ENCODE results near the gene SHISAL1.

The SHISAL1 gene

GRCh38 chr22:44305888-44306287 lies 6.9 kb downstream of the SHISAL1 start:
- H3K27me3 ChIP-seq (ENCODE audit: insufficient read depth, low read length), result no peaks in the 10 kb centered on the region
- H2AFZ ChIP-seq (ENCODE audit: insufficient read depth, low read length, poor library complexity), result no peak overlapping the region
- H3K79me1 ChIP-seq (ENCODE audit: low read length), result no peaks in the 10 kb centered on the region
- H3K9ac ChIP-seq (ENCODE audit: low read length), result no peak overlapping the region
- H3K4me3 ChIP-seq (ENCODE audit: low read depth, low read length), result no peak overlapping the region
- no peak overlapping the region for H4K91ac ChIP-seq (ENCODE audit: low read depth, low read length)
- no peak overlapping the region for H2BK12ac ChIP-seq (ENCODE audit: low read length)
- H3K4me2 ChIP-seq (ENCODE audit: low read length), result no peak overlapping the region
- no peaks in the 10 kb centered on the region for H3K79me2 ChIP-seq (ENCODE audit: control insufficient read depth, insufficient read depth, low read length, poor library complexity)
- no peaks in the 10 kb centered on the region for H3K36me3 ChIP-seq (ENCODE audit: control insufficient read depth in 1 of 2, insufficient read depth in 2 of 2, low read length in 2 of 2)
- H3K9me3 ChIP-seq (ENCODE audit: insufficient read depth, low read depth, low read length), result peaks cover 2% of the 10 kb centered on the region
- H4K12ac ChIP-seq (ENCODE audit: low read depth, low read length), result no peak overlapping the region
- H2BK120ac ChIP-seq (ENCODE audit: insufficient read depth, low read length, poor library complexity), result no peak overlapping the region
- H3K18ac ChIP-seq (ENCODE audit: low read length), result no peak overlapping the region
- no CpG with 5 or more reads among the region's 10 CpGs for WGBS (ENCODE audit: extremely low coverage, insufficient coverage, insufficient read length)
- H3K4ac ChIP-seq (ENCODE audit: low read depth, low read length), result no peak overlapping the region
- H3K14ac ChIP-seq (ENCODE audit: low read length), result no peak overlapping the region
- H3K27ac ChIP-seq (ENCODE audit: low read depth, low read length), result no peak overlapping the region
- H4K8ac ChIP-seq (ENCODE audit: low read depth, low read length), result no peak overlapping the region
- no peak overlapping the region for H3K23ac ChIP-seq (ENCODE audit: low read length)
- no peak overlapping the region for H2BK5ac ChIP-seq (ENCODE audit: low read depth, low read length, poor library complexity)
- no peak overlapping the region for H2AK5ac ChIP-seq (ENCODE audit: low read length)
- no peaks in the 10 kb centered on the region for H3K4me1 ChIP-seq (ENCODE audit: control insufficient read depth in 1 of 2, insufficient read depth in 2 of 2, low read length in 2 of 2)
- DNase-seq, result no peak

GRCh38 chr22:44305455-44305854 lies 7.3 kb downstream of the SHISAL1 start:
- no peak overlapping the region for H2BK12ac ChIP-seq (ENCODE audit: low read length)
- no peak overlapping the region for H4K12ac ChIP-seq (ENCODE audit: low read depth, low read length)
- no peak overlapping the region for H4K8ac ChIP-seq (ENCODE audit: low read depth, low read length)
- H3K79me2 ChIP-seq (ENCODE audit: control insufficient read depth, insufficient read depth, low read length, poor library complexity), result no peaks in the 10 kb centered on the region
- no peak overlapping the region for H2AK5ac ChIP-seq (ENCODE audit: low read length)
- H3K27me3 ChIP-seq (ENCODE audit: insufficient read depth, low read length), result no peaks in the 10 kb centered on the region
- peaks cover 2% of the 10 kb centered on the region for H3K9me3 ChIP-seq (ENCODE audit: insufficient read depth, low read depth, low read length)
- no peak overlapping the region for H3K23ac ChIP-seq (ENCODE audit: low read length)
- no peak overlapping the region for H3K9ac ChIP-seq (ENCODE audit: low read length)
- H2BK5ac ChIP-seq (ENCODE audit: low read depth, low read length, poor library complexity), result no peak overlapping the region
- H3K79me1 ChIP-seq (ENCODE audit: low read length), result no peaks in the 10 kb centered on the region
- H3K18ac ChIP-seq (ENCODE audit: low read length), result no peak overlapping the region
- no peak overlapping the region for H3K14ac ChIP-seq (ENCODE audit: low read length)
- H3K4me3 ChIP-seq (ENCODE audit: low read depth, low read length), result no peak overlapping the region
- no peak overlapping the region for H4K91ac ChIP-seq (ENCODE audit: low read depth, low read length)
- H3K4ac ChIP-seq (ENCODE audit: low read depth, low read length), result no peak overlapping the region
- H3K27ac ChIP-seq (ENCODE audit: low read depth, low read length), result no peak overlapping the region
- no peak overlapping the region for H2BK120ac ChIP-seq (ENCODE audit: insufficient read depth, low read length, poor library complexity)
- no CpG with 5 or more reads among the region's 13 CpGs for WGBS (ENCODE audit: extremely low coverage, insufficient coverage, insufficient read length)
- no peak overlapping the region for H3K4me2 ChIP-seq (ENCODE audit: low read length)
- no peak for DNase-seq
- no peaks in the 10 kb centered on the region for H3K36me3 ChIP-seq (ENCODE audit: control insufficient read depth in 1 of 2, insufficient read depth in 2 of 2, low read length in 2 of 2)
- H3K4me1 ChIP-seq (ENCODE audit: control insufficient read depth in 1 of 2, insufficient read depth in 2 of 2, low read length in 2 of 2), result no peaks in the 10 kb centered on the region
- no peak overlapping the region for H2AFZ ChIP-seq (ENCODE audit: insufficient read depth, low read length, poor library complexity)

GRCh38 chr22:44304911-44305310 lies 7.8 kb downstream of the SHISAL1 start:
- Histone ChIP-seq H4K12ac (ENCODE audit: low read depth, low read length) (no peak overlapping the region), H2BK5ac (ENCODE audit: low read depth, low read length, poor library complexity) (no peak overlapping the region), H2BK120ac (ENCODE audit: insufficient read depth, low read length, poor library complexity) (no peak overlapping the region), H3K4me1 (ENCODE audit: control insufficient read depth in 1 of 2, insufficient read depth in 2 of 2, low read length in 2 of 2) (no peaks in the 10 kb centered on the region), H3K4ac (ENCODE audit: low read depth, low read length) (no peak overlapping the region), H2AK5ac (ENCODE audit: low read length) (no peak overlapping the region), H3K23ac (ENCODE audit: low read length) (no peak overlapping the region), H3K79me2 (ENCODE audit: control insufficient read depth, insufficient read depth, low read length, poor library complexity) (no peaks in the 10 kb centered on the region), H2BK12ac (ENCODE audit: low read length) (no peak overlapping the region), H4K8ac (ENCODE audit: low read depth, low read length) (no peak overlapping the region), H3K4me3 (ENCODE audit: low read depth, low read length) (no peak overlapping the region), H3K36me3 (ENCODE audit: control insufficient read depth in 1 of 2, insufficient read depth in 2 of 2, low read length in 2 of 2) (no peaks in the 10 kb centered on the region), H3K18ac (ENCODE audit: low read length) (no peak overlapping the region), H3K4me2 (ENCODE audit: low read length) (no peak overlapping the region), H3K27ac (ENCODE audit: low read depth, low read length) (no peak overlapping the region), H3K27me3 (ENCODE audit: insufficient read depth, low read length) (no peaks in the 10 kb centered on the region), H3K14ac (ENCODE audit: low read length) (no peak overlapping the region), H4K91ac (ENCODE audit: low read depth, low read length) (no peak overlapping the region), H2AFZ (ENCODE audit: insufficient read depth, low read length, poor library complexity) (no peak overlapping the region), H3K79me1 (ENCODE audit: low read length) (no peaks in the 10 kb centered on the region), H3K9me3 (ENCODE audit: insufficient read depth, low read depth, low read length) (peaks cover 2% of the 10 kb centered on the region), H3K9ac (ENCODE audit: low read length) (no peak overlapping the region)
- no peak for DNase-seq
- WGBS (ENCODE audit: extremely low coverage, insufficient coverage, insufficient read length), result no CpG with 5 or more reads among the region's 2 CpGs

GRCh38 chr22:44304354-44304753 lies 8.4 kb downstream of the SHISAL1 start:
- no CpG with 5 or more reads among the region's 9 CpGs for WGBS (ENCODE audit: extremely low coverage, insufficient coverage, insufficient read length)
- no peak overlapping the region for H3K4me3 ChIP-seq (ENCODE audit: low read depth, low read length)
- H3K14ac ChIP-seq (ENCODE audit: low read length), result no peak overlapping the region
- H3K27ac ChIP-seq (ENCODE audit: low read depth, low read length), result no peak overlapping the region
- H2BK5ac ChIP-seq (ENCODE audit: low read depth, low read length, poor library complexity), result no peak overlapping the region
- H4K91ac ChIP-seq (ENCODE audit: low read depth, low read length), result no peak overlapping the region
- no peaks in the 10 kb centered on the region for H3K4me1 ChIP-seq (ENCODE audit: control insufficient read depth in 1 of 2, insufficient read depth in 2 of 2, low read length in 2 of 2)
- no peak overlapping the region for H4K12ac ChIP-seq (ENCODE audit: low read depth, low read length)
- no peak overlapping the region for H3K4ac ChIP-seq (ENCODE audit: low read depth, low read length)
- H3K4me2 ChIP-seq (ENCODE audit: low read length), result no peak overlapping the region
- no peak overlapping the region for H3K23ac ChIP-seq (ENCODE audit: low read length)
- H3K9me3 ChIP-seq (ENCODE audit: insufficient read depth, low read depth, low read length), result peaks cover 2% of the 10 kb centered on the region
- peak; percentile 20 to 23 for DNase-seq
- no peak overlapping the region for H4K8ac ChIP-seq (ENCODE audit: low read depth, low read length)
- H3K36me3 ChIP-seq (ENCODE audit: control insufficient read depth in 1 of 2, insufficient read depth in 2 of 2, low read length in 2 of 2), result no peaks in the 10 kb centered on the region
- H3K79me1 ChIP-seq (ENCODE audit: low read length), result no peaks in the 10 kb centered on the region
- H3K27me3 ChIP-seq (ENCODE audit: insufficient read depth, low read length), result no peaks in the 10 kb centered on the region
- H3K79me2 ChIP-seq (ENCODE audit: control insufficient read depth, insufficient read depth, low read length, poor library complexity), result no peaks in the 10 kb centered on the region
- H2BK120ac ChIP-seq (ENCODE audit: insufficient read depth, low read length, poor library complexity), result no peak overlapping the region
- no peak overlapping the region for H2AFZ ChIP-seq (ENCODE audit: insufficient read depth, low read length, poor library complexity)
- no peak overlapping the region for H3K9ac ChIP-seq (ENCODE audit: low read length)
- no peak overlapping the region for H3K18ac ChIP-seq (ENCODE audit: low read length)
- H2BK12ac ChIP-seq (ENCODE audit: low read length), result no peak overlapping the region
- no peak overlapping the region for H2AK5ac ChIP-seq (ENCODE audit: low read length)
